ENCODE data around the gene PPP1CC.
"Not testable (repeated sequence)": the region's sequence is repeated elsewhere in the genome, so short reads cannot be mapped to it uniquely, and the experiment has no call there.

PPP1CC gene

GRCh38 chr12:110742718-110743570 lies at the start of gene PPP1CC:
Gene PPP1CC (minus strand): TSS chr12:110742891. CDS start chr12:110742707, 184 bp downstream.
- DNase-seq (ENCODE audit: low spot score) = peak; percentile 92

- no peak for DNase-seq (ENCODE audit: low spot score)
These were observed 48.9 kb upstream of the PPP1CC start for GRCh38 chr12:110791589-110791988.

DNA sequence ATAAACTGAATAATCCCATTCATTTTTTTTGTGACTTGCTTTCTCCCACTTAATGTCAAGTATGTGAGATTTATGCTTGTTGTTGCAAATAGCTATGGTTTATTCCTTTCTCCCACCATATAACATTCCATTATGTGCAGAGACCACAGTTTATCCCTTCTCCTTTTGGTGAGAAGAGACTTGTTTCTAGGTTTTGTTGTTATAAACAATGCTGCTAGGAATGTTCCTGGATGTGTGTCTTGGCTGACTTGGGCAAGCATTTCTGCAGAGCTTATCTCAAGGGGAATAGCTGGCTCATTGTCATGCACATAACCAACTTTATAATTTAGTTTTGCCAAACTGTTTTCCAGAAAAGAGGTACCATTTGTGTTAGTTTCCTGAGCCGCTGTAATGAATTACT lies 47.6 kb upstream of the PPP1CC start:
- no peak for DNase-seq (ENCODE audit: low spot score)

DNA sequence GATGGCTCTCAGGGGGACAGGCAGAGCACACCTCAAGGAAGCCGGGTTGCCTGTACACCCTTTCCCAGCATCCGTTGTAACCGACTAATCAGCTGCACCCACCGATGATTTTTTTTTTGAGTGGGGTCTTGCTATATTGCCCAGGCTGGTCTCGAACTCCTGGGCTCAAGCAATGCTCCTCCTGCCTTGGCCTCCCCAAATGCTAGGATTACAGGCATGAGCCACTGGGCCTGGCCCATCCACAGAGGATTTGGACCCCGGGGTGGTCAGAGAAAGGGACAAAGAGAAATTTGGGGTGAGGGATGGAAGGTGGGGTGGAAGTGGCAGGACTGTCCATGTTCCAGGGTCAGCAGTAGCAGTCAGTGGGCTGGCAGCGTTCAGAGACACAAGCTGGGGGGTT lies 43.3 kb upstream of the PPP1CC start:
- DNase-seq (ENCODE audit: low spot score) = no peak

DNA sequence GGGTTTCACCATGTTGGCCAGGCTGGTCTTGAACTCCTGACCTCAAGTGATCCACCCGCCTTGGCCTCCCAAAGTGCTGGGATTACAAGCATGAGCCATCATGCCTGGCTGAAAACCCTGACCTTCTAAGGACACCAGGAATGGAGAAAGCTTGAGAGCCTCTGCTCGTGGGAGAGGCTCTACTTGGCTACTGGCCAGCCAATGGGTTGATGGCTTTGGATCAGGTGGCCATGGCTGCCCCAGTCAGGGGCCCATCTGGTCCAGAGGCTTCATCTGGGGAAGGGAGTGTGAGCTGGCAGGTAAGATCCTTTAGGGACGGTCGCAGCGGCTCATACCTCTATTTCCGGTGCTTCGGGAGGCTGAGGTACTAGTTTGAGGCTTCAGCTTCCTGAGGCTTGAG lies 42.5 kb upstream of the PPP1CC start:
- no peak for DNase-seq (ENCODE audit: low spot score)

DNA sequence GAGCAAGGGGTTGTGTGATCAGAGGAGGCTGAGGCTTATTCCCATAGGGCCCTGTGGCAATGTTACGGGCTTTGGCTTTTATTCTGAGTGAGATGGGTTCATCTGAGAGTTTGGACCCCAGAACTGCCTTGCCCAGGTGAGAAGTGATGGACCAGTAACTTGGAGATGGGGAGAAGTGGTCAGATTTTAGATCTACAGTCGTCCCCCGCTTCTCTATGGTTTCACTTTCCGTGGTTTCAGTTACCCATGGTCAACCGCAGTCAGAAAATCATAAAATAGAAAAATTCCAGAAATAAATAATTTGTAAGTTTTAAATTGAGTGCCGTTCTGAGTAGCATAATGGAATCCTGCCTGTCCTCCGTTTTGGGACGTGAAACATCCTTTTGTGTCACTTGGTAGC lies 40.2 kb upstream of the PPP1CC start:
- DNase-seq (ENCODE audit: low spot score) = no peak

DNA sequence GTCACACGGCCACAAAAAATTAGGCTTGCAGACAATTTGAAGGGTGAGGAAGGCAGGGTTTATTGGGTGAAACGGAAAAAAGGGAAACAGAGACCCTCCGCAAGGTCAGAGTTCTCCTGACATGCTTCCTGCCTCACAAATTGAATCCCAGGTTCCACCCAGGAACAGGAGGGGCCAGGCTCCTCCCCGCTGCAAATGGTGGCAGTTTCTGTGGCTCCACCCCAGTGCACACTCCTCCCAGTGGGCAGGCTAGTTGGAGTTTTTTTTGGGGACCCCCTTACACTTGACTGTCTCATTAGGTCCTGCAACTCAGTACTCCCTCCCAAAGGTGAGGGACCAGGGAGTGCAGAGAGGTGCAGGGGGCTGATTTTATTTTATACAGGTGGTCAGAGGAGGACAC lies 39.4 kb upstream of the PPP1CC start:
- DNase-seq (ENCODE audit: low spot score) = no peak

DNA sequence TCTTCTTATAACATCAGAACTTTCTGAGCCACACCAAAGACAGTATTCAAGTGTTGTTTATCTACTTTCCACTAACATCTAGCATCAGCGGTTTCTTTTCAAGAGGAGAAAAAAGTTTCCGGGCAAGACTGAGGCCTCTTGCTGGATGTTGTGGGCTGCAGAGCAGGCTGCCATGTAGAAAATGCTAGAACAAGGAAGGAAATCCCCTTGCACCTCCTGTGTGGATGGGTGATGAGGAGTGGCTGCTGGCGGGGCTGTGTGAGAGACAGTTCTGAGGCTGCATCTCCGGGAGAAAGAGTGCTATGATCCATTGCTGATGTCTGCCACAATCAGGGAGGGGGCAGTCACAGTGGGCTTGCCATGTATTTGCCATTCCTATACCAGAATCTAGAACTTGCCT lies 37.8 kb upstream of the PPP1CC start:
- no peak for DNase-seq (ENCODE audit: low spot score)

GRCh38 chr12:110778833-110779577 lies 36.3 kb upstream of the PPP1CC start:
- no peak for DNase-seq (ENCODE audit: low spot score)

DNA sequence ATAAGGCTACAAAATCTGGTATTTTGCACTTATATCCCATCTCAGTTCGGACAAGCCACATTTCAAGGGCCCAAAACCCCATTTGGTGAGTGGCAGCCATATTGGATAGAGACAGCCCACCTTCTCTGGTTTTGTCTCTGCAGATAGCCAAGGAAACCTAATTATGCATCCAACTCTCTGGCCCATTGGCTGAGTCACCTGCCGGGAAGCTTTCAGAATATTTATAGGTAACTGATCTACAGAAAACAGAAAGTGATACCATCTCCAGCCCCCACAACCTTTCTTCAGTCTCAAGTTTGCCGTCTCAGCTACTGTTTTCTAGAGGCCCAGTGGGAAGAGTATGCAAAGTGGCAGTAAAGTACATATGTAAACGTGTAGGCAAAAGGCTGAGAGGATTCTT lies 33.7 kb upstream of the PPP1CC start:
- DNase-seq (ENCODE audit: low spot score) = no peak

- DNase-seq (ENCODE audit: low spot score) = no peak
These were observed 33.3 kb upstream of the PPP1CC start for GRCh38 chr12:110775997-110776396.

GRCh38 chr12:110774824-110775223 lies 32.1 kb upstream of the PPP1CC start:
- no peak for DNase-seq (ENCODE audit: low spot score)

DNA sequence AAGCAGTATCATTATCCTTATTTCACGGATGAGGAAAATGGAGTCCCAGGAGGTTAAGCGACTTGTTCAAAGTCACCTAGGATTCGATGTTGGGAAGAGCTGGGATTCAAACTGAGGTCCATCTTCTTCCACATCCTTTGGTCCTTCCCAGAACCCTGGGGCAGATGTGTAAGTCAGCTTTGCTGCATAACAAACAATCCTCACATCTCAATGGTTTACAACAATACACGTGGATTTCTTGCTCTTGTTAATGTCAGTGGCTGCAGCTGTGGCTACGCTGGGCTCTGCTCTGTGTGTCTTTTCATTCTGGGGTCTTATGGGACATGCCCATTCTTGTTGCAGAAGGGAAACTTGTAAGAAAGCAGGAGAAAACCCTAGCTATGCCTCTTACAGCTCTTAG lies 26.3 kb upstream of the PPP1CC start:
- DNase-seq (ENCODE audit: low spot score) = no peak

- no peak for DNase-seq (ENCODE audit: low spot score)
These were observed 25.2 kb upstream of the PPP1CC start for GRCh38 chr12:110767863-110768262.

- DNase-seq (ENCODE audit: low spot score) = no peak
These were observed 23.8 kb upstream of the PPP1CC start for GRCh38 chr12:110766311-110767154.

- not testable (repeated sequence) for DNase-seq (ENCODE audit: low spot score)
These were observed 22.9 kb upstream of the PPP1CC start for GRCh38 chr12:110765572-110765971.

GRCh38 chr12:110765111-110765510 lies 22.4 kb upstream of the PPP1CC start:
- no peak for DNase-seq (ENCODE audit: low spot score)

DNA sequence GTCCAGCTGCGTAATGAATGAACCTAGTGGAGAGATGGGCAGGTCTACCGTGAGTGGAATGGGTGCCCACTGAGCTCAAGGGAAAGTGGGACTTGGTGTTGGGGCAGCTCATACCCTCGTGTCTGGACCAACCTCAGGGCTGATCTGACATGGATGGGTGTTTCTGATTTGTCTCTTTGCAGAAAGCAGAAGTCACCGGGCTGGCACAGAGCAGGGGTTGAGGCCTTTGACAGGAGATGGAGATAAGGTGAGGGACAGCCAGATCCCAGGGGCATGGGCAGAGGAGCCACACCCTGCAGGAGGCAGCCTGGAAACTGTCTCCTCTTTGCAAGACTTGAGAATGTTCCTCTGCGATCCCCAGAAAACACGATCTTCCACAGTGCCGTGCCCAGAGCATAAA lies 20.9 kb upstream of the PPP1CC start:
- no peak for DNase-seq (ENCODE audit: low spot score)

- DNase-seq (ENCODE audit: low spot score) = no peak
These were observed 20.2 kb upstream of the PPP1CC start for GRCh38 chr12:110762891-110763290.

DNA sequence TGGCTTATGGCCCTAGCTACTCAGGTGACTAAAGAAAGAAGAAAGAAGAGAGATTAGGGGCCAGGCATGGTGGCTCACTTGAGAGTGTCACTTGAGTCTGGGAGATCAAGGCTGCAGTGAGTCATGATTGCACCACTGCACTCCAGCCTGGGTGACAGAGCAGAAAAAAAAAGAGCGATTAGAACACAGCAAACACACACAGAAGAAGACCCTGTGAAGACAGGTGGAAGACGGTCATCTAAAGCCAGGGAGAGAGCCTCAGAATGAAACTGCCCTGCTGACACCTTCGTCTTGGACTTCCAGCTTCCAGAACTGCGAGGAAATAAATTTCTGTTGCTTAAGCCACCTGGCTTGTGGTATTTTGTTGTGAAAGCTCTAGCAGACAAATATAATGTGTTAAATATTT lies 17.5 kb upstream of the PPP1CC start:
- no peak for DNase-seq (ENCODE audit: low spot score)

GRCh38 chr12:110758922-110759321 lies 16.2 kb upstream of the PPP1CC start:
- no peak for DNase-seq (ENCODE audit: low spot score)

DNA sequence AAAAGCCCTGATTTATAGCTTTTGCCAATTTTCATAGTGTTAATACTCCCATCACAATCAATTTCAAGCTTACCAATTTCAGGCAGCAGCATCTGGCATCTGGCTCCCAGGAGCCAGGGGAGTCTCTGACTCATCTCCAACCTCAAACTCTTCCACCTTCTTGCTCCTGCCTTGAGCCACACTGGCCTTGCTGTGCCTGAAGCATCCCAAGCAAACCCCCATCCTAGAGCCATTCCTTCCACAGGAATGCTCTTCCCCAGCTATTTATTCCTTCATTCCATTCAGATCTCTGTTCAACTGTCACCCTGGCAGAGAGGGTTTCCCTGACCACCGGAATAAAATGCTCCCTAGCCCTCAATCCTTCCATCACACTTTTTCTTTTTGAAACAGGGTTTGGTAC lies 13.9 kb upstream of the PPP1CC start:
- DNase-seq (ENCODE audit: low spot score) = no peak
